ENCODE measurements around the gene RAB21. TPM values are rescaled to one million over a fixed set of nuclear protein-coding genes. Genes with fewer than 3 reads are reported as not detected.

The RAB21 gene
- total and polyA plus RNA-seq, 7 experiments from 2014 or later = 21.8 to 81.7 (median 67.5) TPM

DNA sequence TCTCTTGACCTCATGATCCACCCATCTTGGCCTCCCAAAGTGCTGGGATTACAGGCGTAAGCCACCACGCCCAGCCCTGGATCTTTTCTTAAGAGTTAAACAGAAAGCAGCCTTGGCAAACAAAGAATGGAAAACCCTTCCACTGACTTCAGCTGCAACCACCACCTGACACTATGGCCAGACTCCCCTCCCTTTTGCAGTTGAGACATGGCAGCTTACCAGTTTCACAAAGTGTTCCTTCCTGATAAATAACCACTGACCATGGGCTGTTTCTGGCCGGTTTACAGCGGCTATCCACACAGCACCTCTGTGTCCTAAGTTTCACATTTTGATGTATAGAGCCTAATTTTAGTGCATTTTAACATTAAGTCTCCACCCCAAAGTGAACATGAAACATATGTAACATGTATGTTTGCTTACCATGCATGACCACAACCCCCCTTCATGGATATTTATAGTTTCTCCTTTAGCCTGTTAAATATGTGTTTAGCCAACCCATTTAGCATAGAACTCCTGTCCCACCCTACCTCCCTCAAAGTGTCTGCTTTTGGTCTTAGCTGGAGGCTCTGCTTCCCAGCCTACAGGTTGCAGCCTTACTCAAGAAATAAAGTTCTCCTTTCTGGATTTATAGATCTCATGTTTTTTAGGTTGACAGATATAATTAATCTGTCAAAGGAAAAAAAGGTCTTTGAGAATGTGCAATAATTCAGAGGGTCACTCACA is 32.7 kb upstream of the RAB21 start:
- Histone ChIP-seq H3K36me3 (ENCODE audit: control insufficient read depth in 2 of 3, insufficient read depth in 3 of 3, low read length in 3 of 3) (no peaks in the 10 kb centered on the region), H3K4me3 (ENCODE audit: low read length) (no peak overlapping the region), H3K27me3 (ENCODE audit: control insufficient read depth in 2 of 2, insufficient read depth in 2 of 2, low read length in 2 of 2) (no peaks in the 10 kb centered on the region), H3K27ac (ENCODE audit: low read depth, low read length) (no peak overlapping the region), H3K4me1 (ENCODE audit: control insufficient read depth in 2 of 2, insufficient read depth in 2 of 2, low read length in 2 of 2) (no peaks in the 10 kb centered on the region), H3K9me3 (ENCODE audit: control insufficient read depth in 2 of 3, low read length in 3 of 3) (no peaks in the 10 kb centered on the region)
- CTCF ChIA-PET = interaction anchor here (0.9 kb wide), 1 partner anchor 25 kb away, joined by 4 read pairs; no protein-coding TSS in a partner anchor
- Mint-ChIP-seq H3K9me3 (peaks cover 0 to 6% (median 0%) of the 10 kb centered on the region in 11 donors), H3K27me3 (peaks cover 0 to 19% (median 7%) of the 10 kb centered on the region in 5 donors), H3K27ac (no peak overlapping the region), H3K4me1 (no peaks in the 10 kb centered on the region), H3K36me3 (no peaks in the 10 kb centered on the region), H3K4me3 (no peak overlapping the region)
- intact Hi-C loops (cut with micrococcal nuclease) = no loop called here
- ATAC-seq (no peak), DNase-seq (no peak)
- POLR2A ChIA-PET = no interaction called here

DNA sequence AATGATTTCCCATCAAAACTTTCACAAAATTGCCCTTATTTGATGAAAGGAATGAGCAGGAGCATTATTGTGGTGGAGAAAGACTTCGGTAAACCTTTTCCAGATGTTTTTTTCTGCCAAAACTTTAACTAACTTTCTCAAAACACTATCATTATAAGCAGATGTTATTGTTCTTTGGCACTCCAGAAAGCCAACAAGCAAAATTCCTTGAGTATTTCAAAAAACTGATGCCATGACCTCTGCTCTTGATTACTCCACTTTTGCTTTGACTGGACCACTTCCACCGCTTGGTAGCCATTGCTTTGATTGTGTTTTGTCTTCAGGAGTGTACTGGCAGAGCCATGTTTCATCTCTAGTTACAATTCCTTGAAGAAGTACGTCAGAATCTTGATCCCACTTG is 29.7 kb upstream of the RAB21 start:
- no peak overlapping the region for H3K27ac Mint-ChIP-seq

DNA sequence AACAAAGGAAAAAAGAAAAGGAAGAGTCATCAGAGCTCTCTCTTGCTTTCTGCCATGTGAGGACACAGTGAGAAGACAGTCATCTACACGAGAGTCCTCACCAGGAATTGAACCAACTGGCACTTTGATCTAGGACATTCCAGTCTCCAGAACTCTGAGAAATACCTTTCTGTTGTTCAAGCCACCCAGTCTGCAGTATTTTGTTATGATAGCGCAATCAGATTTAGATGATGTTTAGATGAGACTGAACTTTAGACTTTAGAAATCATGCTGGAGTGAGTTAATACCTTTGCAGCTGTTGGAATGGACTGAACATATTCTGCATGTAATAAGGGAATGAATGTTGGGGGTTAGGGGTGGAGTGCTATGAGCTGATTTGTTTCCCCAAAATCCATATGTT is 28.1 kb upstream of the RAB21 start:
- CTCF ChIA-PET = no interaction called here
- H3K36me3 ChIP-seq (ENCODE audit: control insufficient read depth in 2 of 3, insufficient read depth in 3 of 3, low read length in 3 of 3) = no peaks in the 10 kb centered on the region
- H3K9me3 Mint-ChIP-seq = no peaks in the 10 kb centered on the region
- H3K27ac ChIP-seq (ENCODE audit: low read depth, low read length) = no peak overlapping the region
- H3K27me3 Mint-ChIP-seq = peaks cover 0 to 10% (median 5%) of the 10 kb centered on the region in 5 donors
- no peak for ATAC-seq
- no peaks in the 10 kb centered on the region for H3K4me1 Mint-ChIP-seq
- no peak overlapping the region for H3K4me3 ChIP-seq (ENCODE audit: low read length)
- intact Hi-C loops (cut with micrococcal nuclease) = no loop called here
- no peaks in the 10 kb centered on the region for H3K36me3 Mint-ChIP-seq
- no peak overlapping the region for H3K27ac Mint-ChIP-seq
- H3K4me1 ChIP-seq (ENCODE audit: control insufficient read depth in 2 of 2, insufficient read depth in 2 of 2, low read length in 2 of 2) = no peaks in the 10 kb centered on the region
- no peak for DNase-seq
- POLR2A ChIA-PET = no interaction called here
- H3K4me3 Mint-ChIP-seq = no peak overlapping the region
- H3K27me3 ChIP-seq (ENCODE audit: control insufficient read depth in 2 of 2, insufficient read depth in 2 of 2, low read length in 2 of 2) = no peaks in the 10 kb centered on the region
- H3K9me3 ChIP-seq (ENCODE audit: control insufficient read depth in 2 of 3, low read length in 3 of 3) = no peaks in the 10 kb centered on the region

More for the DNA sequence above, 29.7 kb upstream of the RAB21 start:
- no peak for ATAC-seq
- Histone ChIP-seq H3K4me3 (ENCODE audit: low read length) (no peak overlapping the region), H3K27ac (ENCODE audit: low read depth, low read length) (no peak overlapping the region), H3K27me3 (ENCODE audit: control insufficient read depth in 2 of 2, insufficient read depth in 2 of 2, low read length in 2 of 2) (no peaks in the 10 kb centered on the region), H3K36me3 (ENCODE audit: control insufficient read depth in 2 of 3, insufficient read depth in 3 of 3, low read length in 3 of 3) (no peaks in the 10 kb centered on the region), H3K9me3 (ENCODE audit: control insufficient read depth in 2 of 3, low read length in 3 of 3) (no peaks in the 10 kb centered on the region), H3K4me1 (ENCODE audit: control insufficient read depth in 2 of 2, insufficient read depth in 2 of 2, low read length in 2 of 2) (no peaks in the 10 kb centered on the region)
- no peak overlapping the region for H3K4me3 Mint-ChIP-seq
- intact Hi-C loops (cut with micrococcal nuclease) = no loop called here
- DNase-seq = no peak
- peaks cover 0 to 10% (median 6%) of the 10 kb centered on the region in 5 donors for H3K27me3 Mint-ChIP-seq
- POLR2A ChIA-PET = interaction anchor here (0.6 kb wide), 1 partner anchor 125 kb away, joined by 6 read pairs; no protein-coding TSS in a partner anchor
- H3K9me3 Mint-ChIP-seq = no peaks in the 10 kb centered on the region
- H3K4me1 Mint-ChIP-seq = no peaks in the 10 kb centered on the region
- H3K36me3 Mint-ChIP-seq = no peaks in the 10 kb centered on the region
- CTCF ChIA-PET = no interaction called here

DNA sequence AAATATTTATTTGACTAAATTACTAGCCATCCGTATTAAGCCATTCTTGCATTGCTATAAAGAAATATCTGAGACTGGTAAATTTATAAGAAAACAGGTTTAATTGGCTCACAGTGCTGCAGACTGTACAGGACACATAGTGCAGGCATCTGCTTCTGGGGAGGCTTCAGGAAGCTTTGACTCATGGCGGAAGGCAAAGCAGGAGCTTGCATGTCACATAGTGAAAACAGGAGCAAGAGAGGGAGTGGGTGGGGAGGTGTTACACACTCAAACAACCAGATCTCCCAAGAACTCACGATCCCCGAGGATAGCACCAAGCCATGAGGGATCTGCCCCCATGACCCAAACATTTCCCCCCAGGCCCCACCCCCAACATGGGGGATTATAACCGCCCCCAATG is 26.7 kb upstream of the RAB21 start:
- H3K4me1 Mint-ChIP-seq = no peaks in the 10 kb centered on the region
- peaks cover 0 to 10% (median 5%) of the 10 kb centered on the region in 5 donors for H3K27me3 Mint-ChIP-seq
- Histone ChIP-seq H3K4me1 (ENCODE audit: control insufficient read depth in 2 of 2, insufficient read depth in 2 of 2, low read length in 2 of 2) (no peaks in the 10 kb centered on the region), H3K4me3 (ENCODE audit: low read length) (no peak overlapping the region), H3K27ac (ENCODE audit: low read depth, low read length) (no peak overlapping the region), H3K27me3 (ENCODE audit: control insufficient read depth in 2 of 2, insufficient read depth in 2 of 2, low read length in 2 of 2) (no peaks in the 10 kb centered on the region), H3K36me3 (ENCODE audit: control insufficient read depth in 2 of 3, insufficient read depth in 3 of 3, low read length in 3 of 3) (no peaks in the 10 kb centered on the region), H3K9me3 (ENCODE audit: control insufficient read depth in 2 of 3, low read length in 3 of 3) (no peaks in the 10 kb centered on the region)
- H3K27ac Mint-ChIP-seq = no peak overlapping the region
- H3K9me3 Mint-ChIP-seq = no peaks in the 10 kb centered on the region
- ChIA-PET POLR2A (no interaction called here), CTCF (no interaction called here)
- no peaks in the 10 kb centered on the region for H3K36me3 Mint-ChIP-seq
- DNase-seq = no peak
- no peak overlapping the region for H3K4me3 Mint-ChIP-seq
- ATAC-seq = no peak
- intact Hi-C loops (cut with micrococcal nuclease) = no loop called here

DNA sequence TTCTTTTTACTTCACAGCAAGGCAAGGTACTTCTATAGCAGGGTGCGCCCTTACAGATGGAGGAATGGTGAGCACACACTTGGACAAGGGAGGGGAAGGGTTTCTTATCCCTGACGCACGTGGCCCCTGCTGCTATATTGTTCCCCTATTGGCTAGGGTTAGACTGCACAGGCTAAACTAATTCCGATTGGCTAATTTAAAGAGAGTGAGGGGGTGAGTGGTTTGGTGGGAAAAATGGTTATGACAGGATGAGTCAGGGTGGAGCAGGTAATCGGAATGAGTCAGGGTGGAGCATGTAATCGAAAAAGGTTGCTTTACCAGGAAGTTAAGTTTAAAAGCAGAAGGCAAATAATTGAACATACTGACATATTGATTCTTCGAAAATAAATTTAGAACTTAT is 23.7 kb upstream of the RAB21 start:
- POLR2A ChIA-PET = interaction anchor here (1.1 kb wide), 1 partner anchor 21 kb away, joined by 4 read pairs; no protein-coding TSS in a partner anchor

DNA sequence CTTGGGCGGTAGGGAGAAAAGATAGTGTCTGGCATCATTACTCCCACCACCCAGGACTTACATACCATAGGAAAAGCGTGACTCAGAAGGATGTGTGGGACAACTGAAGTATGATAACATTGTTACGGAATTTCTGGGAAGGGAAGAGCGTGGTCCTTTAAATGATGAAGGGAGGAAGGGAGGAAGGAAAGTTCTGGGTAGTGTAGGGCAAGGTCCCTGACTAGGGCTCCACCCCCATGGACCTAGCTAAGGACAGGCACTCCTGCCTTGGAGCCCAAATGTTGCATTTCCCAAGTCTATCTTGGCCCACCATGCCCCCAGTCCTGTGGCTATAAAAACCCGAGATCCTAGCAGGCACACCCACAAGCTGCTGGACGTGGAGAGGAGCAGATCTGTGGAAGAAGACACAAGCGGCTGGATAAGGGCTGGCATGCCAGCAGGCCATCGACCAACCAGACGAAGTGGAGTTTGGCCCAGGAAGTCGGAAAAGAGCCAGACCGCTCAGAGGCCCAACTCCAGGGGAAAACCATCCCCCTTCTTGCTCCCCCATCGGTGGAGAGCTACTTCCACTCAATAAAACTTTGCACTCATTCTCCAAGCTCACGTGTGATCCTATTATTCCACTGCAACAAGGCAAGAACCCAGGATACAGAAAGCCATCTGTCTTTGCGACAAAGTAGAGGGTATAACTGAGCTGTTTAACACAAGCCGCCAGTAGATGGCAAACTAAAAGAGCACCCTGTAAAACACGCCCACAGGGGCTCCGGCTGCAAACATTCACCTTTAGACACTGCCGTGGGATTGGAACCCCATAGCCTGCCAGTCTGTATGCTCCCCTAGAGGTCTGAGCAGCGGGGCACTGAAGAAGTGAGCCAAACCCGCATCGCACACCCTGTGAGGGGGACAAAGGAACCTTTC is 23.0 kb upstream of the RAB21 start:
- ChIA-PET CTCF (interaction anchor here (1.0 kb wide), 1 partner anchor 16 kb away, joined by 4 read pairs; no protein-coding TSS in a partner anchor), POLR2A (interaction anchor here (1.1 kb wide), 1 partner anchor 20 kb away, joined by 4 read pairs; no protein-coding TSS in a partner anchor)
- no peaks in the 10 kb centered on the region for H3K27me3 ChIP-seq (ENCODE audit: control insufficient read depth in 2 of 2, insufficient read depth in 2 of 2, low read length in 2 of 2)
- Mint-ChIP-seq H3K4me3 (no peak overlapping the region), H3K36me3 (no peaks in the 10 kb centered on the region), H3K27me3 (no peaks in the 10 kb centered on the region), H3K9me3 (no peaks in the 10 kb centered on the region), H3K4me1 (no peaks in the 10 kb centered on the region), H3K27ac (no peak overlapping the region)
- H3K4me3 ChIP-seq (ENCODE audit: low read length) = no peak overlapping the region
- H3K9me3 ChIP-seq (ENCODE audit: control insufficient read depth in 2 of 3, low read length in 3 of 3) = no peaks in the 10 kb centered on the region
- intact Hi-C loops (cut with micrococcal nuclease) = no loop called here
- H3K27ac ChIP-seq (ENCODE audit: low read depth, low read length) = no peak overlapping the region
- no peaks in the 10 kb centered on the region for H3K36me3 ChIP-seq (ENCODE audit: control insufficient read depth in 2 of 3, insufficient read depth in 3 of 3, low read length in 3 of 3)
- peak; percentile 46 for ATAC-seq
- no peak for DNase-seq
- no peaks in the 10 kb centered on the region for H3K4me1 ChIP-seq (ENCODE audit: control insufficient read depth in 2 of 2, insufficient read depth in 2 of 2, low read length in 2 of 2)

More for the DNA sequence above, 23.7 kb upstream of the RAB21 start:
- H3K4me1 Mint-ChIP-seq = no peaks in the 10 kb centered on the region
- peaks cover 0 to 5% (median 0%) of the 10 kb centered on the region in 5 donors for H3K27me3 Mint-ChIP-seq
- no peaks in the 10 kb centered on the region for H3K9me3 Mint-ChIP-seq
- H3K9me3 ChIP-seq (ENCODE audit: control insufficient read depth in 2 of 3, low read length in 3 of 3) = no peaks in the 10 kb centered on the region
- intact Hi-C loops (cut with micrococcal nuclease) = no loop called here
- H3K4me1 ChIP-seq (ENCODE audit: control insufficient read depth in 2 of 2, insufficient read depth in 2 of 2, low read length in 2 of 2) = no peaks in the 10 kb centered on the region
- DNase-seq (no peak), ATAC-seq (no peak)
- H3K4me3 ChIP-seq (ENCODE audit: low read length) = no peak overlapping the region
- no peak overlapping the region for H3K27ac ChIP-seq (ENCODE audit: low read depth, low read length)
- H3K36me3 ChIP-seq (ENCODE audit: control insufficient read depth in 2 of 3, insufficient read depth in 3 of 3, low read length in 3 of 3) = no peaks in the 10 kb centered on the region
- CTCF ChIA-PET = no interaction called here
- H3K36me3 Mint-ChIP-seq = no peaks in the 10 kb centered on the region
- no peaks in the 10 kb centered on the region for H3K27me3 ChIP-seq (ENCODE audit: control insufficient read depth in 2 of 2, insufficient read depth in 2 of 2, low read length in 2 of 2)
- no peak overlapping the region for H3K4me3 Mint-ChIP-seq
- peak overlapping the region in 1 of 9 donors; percentile 17 for H3K27ac Mint-ChIP-seq

Measured in naive thymus-derived CD4-positive, alpha-beta T cell (primary cell).